Measurements from ENCODE around the gene HDLBP. TPM values are rescaled to one million over a fixed set of nuclear protein-coding genes. Genes with fewer than 3 reads are reported as not detected.

HDLBP gene
- total RNA-seq, 5 donors from 2014 or later (not counting 1 experiment from before 2014, with no cell fraction given), result 130 to 184 (median 148) TPM

GRCh38 chr2:241239552-241240202 lies 75.8 kb downstream of the HDLBP start:
- no peaks in the 10 kb centered on the region for H3K4me1 Mint-ChIP-seq

GRCh38 chr2:241238693-241239198 lies 76.7 kb downstream of the HDLBP start:
- ChIA-PET POLR2A (no interaction called here), CTCF (no interaction called here)
- peaks cover 91% of the 10 kb centered on the region for H3K36me3 Mint-ChIP-seq
- H3K4me3 Mint-ChIP-seq, result no peak overlapping the region
- H3K4me1 Mint-ChIP-seq, result no peaks in the 10 kb centered on the region
- WGBS (ENCODE audit: insufficient coverage), result 100% methylated on average over 1 of the region's 5 CpGs
- ATAC-seq (replicated peaks in 1 of 4), result no peak
- DNase-seq, result no peak
- Histone ChIP-seq H3K27me3 (replicated peaks in 1 of 2; ENCODE audit: control insufficient read depth in 2 of 2, extremely low read depth in 1 of 2, insufficient read depth in 2 of 2, low read length in 1 of 2) (no peaks in the 10 kb centered on the region), H3K36me3 (ENCODE audit: control insufficient read depth in 2 of 2, extremely low read depth in 1 of 2, insufficient read depth in 1 of 2, low read length in 1 of 2) (peaks cover 54 to 97% of the 10 kb centered on the region in 2 donors), H3K9me3 (no peaks in the 10 kb centered on the region), H3K4me3 (ENCODE audit: control insufficient read depth in 1 of 2, extremely low read depth in 1 of 2, low read length in 1 of 2) (no peak overlapping the region), H3K27ac (ENCODE audit: low read length) (no peak overlapping the region), H3K4me1 (ENCODE audit: control insufficient read depth in 1 of 2, extremely low read depth in 1 of 2, insufficient read depth in 2 of 2, low read length in 2 of 2) (no peaks in the 10 kb centered on the region)
- H3K27ac Mint-ChIP-seq, result no peak overlapping the region
- H3K9me3 Mint-ChIP-seq, result no peaks in the 10 kb centered on the region
- no peaks in the 10 kb centered on the region for H3K27me3 Mint-ChIP-seq

More at GRCh38 chr2:241239552-241240202, 75.8 kb downstream of the HDLBP start:
- no peak for DNase-seq
- Mint-ChIP-seq H3K4me3 (no peak overlapping the region), H3K36me3 (peaks cover 90% of the 10 kb centered on the region), H3K27me3 (no peaks in the 10 kb centered on the region), H3K9me3 (no peaks in the 10 kb centered on the region), H3K27ac (no peak overlapping the region)
- H3K36me3 ChIP-seq (ENCODE audit: control insufficient read depth in 2 of 2, extremely low read depth in 1 of 2, insufficient read depth in 1 of 2, low read length in 1 of 2), result peaks cover 49 to 95% of the 10 kb centered on the region in 2 donors
- H3K27me3 ChIP-seq (replicated peaks in 1 of 2; ENCODE audit: control insufficient read depth in 2 of 2, extremely low read depth in 1 of 2, insufficient read depth in 2 of 2, low read length in 1 of 2), result no peaks in the 10 kb centered on the region
- 96% methylated on average over 20 of the region's 28 CpGs for WGBS (ENCODE audit: insufficient coverage)
- ChIA-PET POLR2A (no interaction called here), CTCF (no interaction called here)
- H3K27ac ChIP-seq (ENCODE audit: low read length), result no peak overlapping the region
- ATAC-seq (replicated peaks in 1 of 4), result no peak
- no peaks in the 10 kb centered on the region for H3K4me1 ChIP-seq (ENCODE audit: control insufficient read depth in 1 of 2, extremely low read depth in 1 of 2, insufficient read depth in 2 of 2, low read length in 2 of 2)
- no peaks in the 10 kb centered on the region for H3K9me3 ChIP-seq
- H3K4me3 ChIP-seq (ENCODE audit: control insufficient read depth in 1 of 2, extremely low read depth in 1 of 2, low read length in 1 of 2), result no peak overlapping the region

GRCh38 chr2:241237949-241238371 lies 77.5 kb downstream of the HDLBP start:
- H3K9me3 Mint-ChIP-seq, result no peaks in the 10 kb centered on the region
- ChIA-PET CTCF (no interaction called here), POLR2A (no interaction called here)
- no peak for ATAC-seq (replicated peaks in 1 of 4)
- H3K36me3 Mint-ChIP-seq, result peaks cover 95% of the 10 kb centered on the region
- H3K4me1 ChIP-seq (ENCODE audit: control insufficient read depth in 1 of 2, extremely low read depth in 1 of 2, insufficient read depth in 2 of 2, low read length in 2 of 2), result no peaks in the 10 kb centered on the region
- no peaks in the 10 kb centered on the region for H3K27me3 ChIP-seq (replicated peaks in 1 of 2; ENCODE audit: control insufficient read depth in 2 of 2, extremely low read depth in 1 of 2, insufficient read depth in 2 of 2, low read length in 1 of 2)
- no peak for DNase-seq
- H3K4me1 Mint-ChIP-seq, result no peaks in the 10 kb centered on the region
- H3K36me3 ChIP-seq (ENCODE audit: control insufficient read depth in 2 of 2, extremely low read depth in 1 of 2, insufficient read depth in 1 of 2, low read length in 1 of 2), result peaks cover 62 to 98% of the 10 kb centered on the region in 2 donors
- no peak overlapping the region for H3K27ac Mint-ChIP-seq
- H3K27ac ChIP-seq (ENCODE audit: low read length), result no peak overlapping the region
- H3K4me3 Mint-ChIP-seq, result no peak overlapping the region
- no peaks in the 10 kb centered on the region for H3K9me3 ChIP-seq
- no peaks in the 10 kb centered on the region for H3K27me3 Mint-ChIP-seq
- no peak overlapping the region for H3K4me3 ChIP-seq (ENCODE audit: control insufficient read depth in 1 of 2, extremely low read depth in 1 of 2, low read length in 1 of 2)
- 95% methylated on average over 10 of the region's 12 CpGs for WGBS (ENCODE audit: insufficient coverage)

- CTCF ChIA-PET, result interaction anchor here in 1 of 2 donors (0.7 kb wide), 1 partner anchor 175 kb away, joined by 3 read pairs; no protein-coding TSS in a partner anchor
- Histone ChIP-seq H3K27ac (ENCODE audit: low read length) (no peak overlapping the region), H3K36me3 (ENCODE audit: control insufficient read depth in 2 of 2, extremely low read depth in 1 of 2, insufficient read depth in 1 of 2, low read length in 1 of 2) (peaks cover 55 to 98% of the 10 kb centered on the region in 2 donors), H3K4me3 (ENCODE audit: control insufficient read depth in 1 of 2, extremely low read depth in 1 of 2, low read length in 1 of 2) (no peak overlapping the region), H3K27me3 (replicated peaks in 1 of 2; ENCODE audit: control insufficient read depth in 2 of 2, extremely low read depth in 1 of 2, insufficient read depth in 2 of 2, low read length in 1 of 2) (no peaks in the 10 kb centered on the region), H3K9me3 (no peaks in the 10 kb centered on the region), H3K4me1 (ENCODE audit: control insufficient read depth in 1 of 2, extremely low read depth in 1 of 2, insufficient read depth in 2 of 2, low read length in 2 of 2) (no peaks in the 10 kb centered on the region)
- peaks cover 93% of the 10 kb centered on the region for H3K36me3 Mint-ChIP-seq
- WGBS (ENCODE audit: insufficient coverage), result 97% methylated on average over 3 of the region's 6 CpGs
- H3K27me3 Mint-ChIP-seq, result no peaks in the 10 kb centered on the region
- no peaks in the 10 kb centered on the region for H3K4me1 Mint-ChIP-seq
- no peak overlapping the region for H3K4me3 Mint-ChIP-seq
- DNase-seq (no peak), ATAC-seq (replicated peaks in 1 of 4) (no peak)
- no peaks in the 10 kb centered on the region for H3K9me3 Mint-ChIP-seq
- POLR2A ChIA-PET, result no interaction called here
- no peak overlapping the region for H3K27ac Mint-ChIP-seq
Observed at GRCh38 chr2:241237047-241237446, 78.4 kb downstream of the HDLBP start.

DNA sequence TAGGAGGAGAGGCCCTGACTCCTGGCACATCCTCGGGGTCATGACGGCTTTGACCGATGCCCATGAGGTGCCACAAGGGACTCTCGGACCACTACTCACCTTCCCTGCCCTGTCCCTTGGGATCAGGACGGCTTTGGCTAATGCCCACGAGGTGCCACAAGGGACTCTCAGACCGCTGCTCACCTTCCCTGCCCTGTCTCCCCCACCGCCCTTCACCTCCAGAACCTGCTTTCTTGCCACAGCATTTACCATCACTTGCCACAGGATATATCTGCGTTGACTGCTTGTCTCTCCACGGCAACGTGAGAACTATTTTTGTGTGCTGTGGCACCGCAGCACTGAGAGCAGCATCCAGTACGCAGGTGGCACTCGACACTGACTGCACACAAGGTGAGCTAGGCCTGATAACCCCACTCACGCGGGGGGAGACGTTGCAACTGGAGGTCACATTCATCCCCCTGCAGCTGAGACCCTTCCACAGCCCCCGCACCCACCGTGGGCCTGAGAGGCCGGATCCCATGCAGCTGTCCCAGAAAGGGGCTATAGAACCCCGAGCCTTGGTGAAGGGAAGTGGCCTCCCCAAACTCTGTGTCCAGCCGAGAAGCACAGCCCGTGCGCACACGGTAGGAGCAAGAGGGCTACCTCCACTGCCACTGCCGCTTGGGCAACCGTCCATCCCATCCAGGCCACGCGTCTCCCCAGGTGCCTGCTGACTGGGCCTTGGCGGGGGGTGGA lies 79.4 kb downstream of the HDLBP start:
- DNase-seq (no peak), ATAC-seq (replicated peaks in 1 of 4) (no peak)
- H3K4me1 ChIP-seq (ENCODE audit: control insufficient read depth in 1 of 2, extremely low read depth in 1 of 2, insufficient read depth in 2 of 2, low read length in 2 of 2), result no peaks in the 10 kb centered on the region
- peaks cover 95% of the 10 kb centered on the region for H3K36me3 Mint-ChIP-seq
- H3K9me3 Mint-ChIP-seq, result no peaks in the 10 kb centered on the region
- CTCF ChIA-PET, result no interaction called here
- H3K27me3 Mint-ChIP-seq, result no peaks in the 10 kb centered on the region
- no peak overlapping the region for H3K4me3 ChIP-seq (ENCODE audit: control insufficient read depth in 1 of 2, extremely low read depth in 1 of 2, low read length in 1 of 2)
- H3K27ac Mint-ChIP-seq, result no peak overlapping the region
- no peak overlapping the region for H3K27ac ChIP-seq (ENCODE audit: low read length)
- H3K36me3 ChIP-seq (ENCODE audit: control insufficient read depth in 2 of 2, extremely low read depth in 1 of 2, insufficient read depth in 1 of 2, low read length in 1 of 2), result peaks cover 51 to 92% of the 10 kb centered on the region in 2 donors
- H3K9me3 ChIP-seq, result no peaks in the 10 kb centered on the region
- WGBS (ENCODE audit: insufficient coverage), result 93% methylated on average over 26 of the region's 30 CpGs
- POLR2A ChIA-PET, result no interaction called here
- H3K4me3 Mint-ChIP-seq, result no peak overlapping the region
- no peaks in the 10 kb centered on the region for H3K27me3 ChIP-seq (replicated peaks in 1 of 2; ENCODE audit: control insufficient read depth in 2 of 2, extremely low read depth in 1 of 2, insufficient read depth in 2 of 2, low read length in 1 of 2)
- H3K4me1 Mint-ChIP-seq, result no peaks in the 10 kb centered on the region

GRCh38 chr2:241234962-241235740 lies 80.3 kb downstream of the HDLBP start:
- Mint-ChIP-seq H3K4me3 (no peak overlapping the region), H3K4me1 (no peaks in the 10 kb centered on the region), H3K36me3 (peaks cover 93% of the 10 kb centered on the region), H3K27ac (no peak overlapping the region), H3K9me3 (no peaks in the 10 kb centered on the region), H3K27me3 (no peaks in the 10 kb centered on the region)
- no peak for DNase-seq
- no peak for ATAC-seq (replicated peaks in 1 of 4)
- Histone ChIP-seq H3K4me1 (ENCODE audit: control insufficient read depth in 1 of 2, extremely low read depth in 1 of 2, insufficient read depth in 2 of 2, low read length in 2 of 2) (no peaks in the 10 kb centered on the region), H3K27me3 (replicated peaks in 1 of 2; ENCODE audit: control insufficient read depth in 2 of 2, extremely low read depth in 1 of 2, insufficient read depth in 2 of 2, low read length in 1 of 2) (no peaks in the 10 kb centered on the region), H3K9me3 (no peaks in the 10 kb centered on the region), H3K4me3 (ENCODE audit: control insufficient read depth in 1 of 2, extremely low read depth in 1 of 2, low read length in 1 of 2) (no peak overlapping the region), H3K36me3 (ENCODE audit: control insufficient read depth in 2 of 2, extremely low read depth in 1 of 2, insufficient read depth in 1 of 2, low read length in 1 of 2) (peaks cover 44 to 92% of the 10 kb centered on the region in 2 donors), H3K27ac (ENCODE audit: low read length) (no peak overlapping the region)
- ChIA-PET CTCF (interaction anchor here in 1 of 2 donors (0.5 kb wide), 1 partner anchor 12 kb away, joined by 3 read pairs; no protein-coding TSS in a partner anchor), POLR2A (no interaction called here)
- WGBS (ENCODE audit: insufficient coverage), result 96% methylated on average over 19 of the region's 26 CpGs
